ENCODE measurements around the gene BSG.
"Not testable (repeated sequence)": the region's sequence is repeated elsewhere in the genome, so short reads cannot be mapped to it uniquely, and the experiment has no call there.

BSG gene

GRCh38 chr19:621191-621590 lies 48.8 kb downstream of the BSG start:
- not testable (repeated sequence) for DNase-seq

GRCh38 chr19:621819-622218 lies 49.4 kb downstream of the BSG start:
- DNase-seq, result no peak

GRCh38 chr19:622666-623065 lies 50.3 kb downstream of the BSG start:
- DNase-seq, result no peak

GRCh38 chr19:623175-623916 lies 51.0 kb downstream of the BSG start:
- no peak for DNase-seq

GRCh38 chr19:623974-624373 lies 51.6 kb downstream of the BSG start:
- DNase-seq, result no peak

GRCh38 chr19:624433-625109 lies 52.2 kb downstream of the BSG start:
- no peak for DNase-seq

- no peak for DNase-seq
Measured at GRCh38 chr19:625257-625656, 52.9 kb downstream of the BSG start.

GRCh38 chr19:626566-626965 lies 54.2 kb downstream of the BSG start:
- not testable (repeated sequence) for DNase-seq

- DNase-seq, result peak in 1 of 2 donors; percentile 29
Measured at GRCh38 chr19:628168-628567, 55.8 kb downstream of the BSG start.

- DNase-seq, result not testable (repeated sequence)
Measured at GRCh38 chr19:629515-629914, 57.1 kb downstream of the BSG start.

- no peak for DNase-seq
Measured at GRCh38 chr19:629961-630714, 57.7 kb downstream of the BSG start.

- DNase-seq, result no peak
Measured at GRCh38 chr19:632579-633067, 60.2 kb downstream of the BSG start.
